CD14-positive monocyte (primary cell): ENCODE results near the gene GTF2F2. TPM values are rescaled to one million over a fixed set of nuclear protein-coding genes. Genes with fewer than 3 reads are reported as not detected.

Experiments
- DNase-seq, 3 donors: peaks; one replicate each; pipeline ENCODE4 v3.0.0-alpha.2; 2011 to 2022
- H2AFZ ChIP-seq: 2 replicates; pipeline ENCODE4 v1.6.0; 2012; ENCODE audit warnings: mild to moderate bottlenecking, low read depth, low read length, inconsistent platforms; ENCODE audit not compliant: insufficient read depth, poor library complexity, severe bottlenecking
- H3K27ac ChIP-seq, 2 donors: 1 replicate in 1 of 2; 2 replicates in 1 of 2; pipeline ENCODE4 v1.5.1; 2012 to 2013; ENCODE audit warnings: low read length in 2 of 2, control low read depth in 1 of 2, inconsistent platforms in 1 of 2, low read depth in 1 of 2, mild to moderate bottlenecking in 1 of 2
- H3K27me3 ChIP-seq, 2 donors: one replicate each; pipeline versions ENCODE4 v1.6.0 to v1.6.1; 2011 to 2013; ENCODE audit warnings: low read length in 2 of 2; ENCODE audit not compliant: control insufficient read depth in 2 of 2, insufficient read depth in 2 of 2
- H3K36me3 ChIP-seq, 2 donors: replicated peaks in 1 of 2; 1 replicate in 1 of 2; 2 replicates in 1 of 2; pipeline versions ENCODE4 v1.5.1 to v1.6.1; 2012 to 2013; ENCODE audit warnings: low read length in 2 of 2, control low read depth in 1 of 2, inconsistent platforms in 1 of 2, mild to moderate bottlenecking in 1 of 2; ENCODE audit not compliant: insufficient read depth in 2 of 2, control insufficient read depth in 1 of 2
- H3K4me1 ChIP-seq, 2 donors: 1 replicate in 1 of 2; 2 replicates in 1 of 2; pipeline versions ENCODE4 v1.5.1 to v1.6.1; 2012 to 2013; ENCODE audit warnings: low read length in 2 of 2, control low read depth in 1 of 2, inconsistent platforms in 1 of 2, mild to moderate bottlenecking in 1 of 2, moderate library complexity in 1 of 2; ENCODE audit not compliant: insufficient read depth in 2 of 2, control insufficient read depth in 1 of 2
- H3K4me2 ChIP-seq: replicated peaks from 2 replicates; pipeline ENCODE3; 2012; ENCODE audit warnings: low read length, moderate library complexity, mild to moderate bottlenecking; ENCODE audit not compliant: poor library complexity, severe bottlenecking; ENCODE audit errors: extremely low read depth
- H3K4me3 ChIP-seq, 3 experiments: fragments of 200-600 bp in 1 of 3; sonication (generic) in 1 of 3; replicated peaks in 1 of 3; 1 replicate in 2 of 3; 2 replicates in 1 of 3; pipeline ENCODE4 v1.5.1; 2011 to 2013; ENCODE audit warnings: low read length in 3 of 3, mild to moderate bottlenecking in 3 of 3, control low read depth in 2 of 3, low read depth in 2 of 3, inconsistent platforms in 1 of 3, moderate library complexity in 1 of 3
- H3K79me2 ChIP-seq: 2 replicates; pipeline ENCODE4 v1.6.0; 2012; ENCODE audit warnings: mild to moderate bottlenecking, control low read depth, inconsistent platforms, low read length, moderate library complexity; ENCODE audit not compliant: insufficient read depth
- H3K9ac ChIP-seq: 2 replicates; pipeline ENCODE4 v1.6.0; 2017; ENCODE audit warnings: low read length, mild to moderate bottlenecking; ENCODE audit not compliant: insufficient read depth, poor library complexity, severe bottlenecking
- H3K9me3 ChIP-seq, 2 donors: replicated peaks in 1 of 2; 1 replicate in 1 of 2; 2 replicates in 1 of 2; pipeline versions ENCODE4 v1.5.1 to v1.6.1; 2012 to 2013; ENCODE audit warnings: low read length in 2 of 2, control low read depth in 1 of 2; ENCODE audit not compliant: control insufficient read depth in 1 of 2, insufficient read depth in 1 of 2
- H4K20me1 ChIP-seq: 2 replicates; pipeline ENCODE4 v1.6.0; 2012; ENCODE audit warnings: mild to moderate bottlenecking, low read length, control low read depth, moderate library complexity; ENCODE audit not compliant: insufficient read depth
- H3K27ac Mint-ChIP-seq, 7 donors: one replicate each; pipeline ENCODE4 v1.8.0; 2020; ENCODE audit warnings: mild to moderate bottlenecking in 7 of 7, mixed read lengths in 7 of 7, moderate library complexity in 6 of 7, inconsistent platforms in 2 of 7
- H3K27me3 Mint-ChIP-seq, 3 donors: one replicate each; pipeline ENCODE4 v1.8.0; 2021 to 2022; ENCODE audit warnings: low read depth in 3 of 3, mild to moderate bottlenecking in 3 of 3, mixed read lengths in 3 of 3, moderate library complexity in 3 of 3, inconsistent platforms in 1 of 3
- H3K36me3 Mint-ChIP-seq, 2 donors: one replicate each; pipeline ENCODE4 v1.8.0; 2020; ENCODE audit warnings: mixed read lengths in 2 of 2, inconsistent platforms in 1 of 2, mild to moderate bottlenecking in 1 of 2
- H3K4me1 Mint-ChIP-seq: one replicate; pipeline ENCODE4 v1.8.0; 2020; ENCODE audit warnings: mild to moderate bottlenecking, mixed read lengths
- H3K4me3 Mint-ChIP-seq, 2 donors: one replicate each; pipeline ENCODE4 v1.8.0; 2020; ENCODE audit warnings: mild to moderate bottlenecking in 2 of 2, mixed read lengths in 2 of 2, moderate library complexity in 1 of 2
- H3K9me3 Mint-ChIP-seq, 7 donors: one replicate each; pipeline ENCODE4 v1.8.0; 2020 to 2022; ENCODE audit warnings: mixed read lengths in 7 of 7, mild to moderate bottlenecking in 6 of 7, moderate library complexity in 6 of 7, inconsistent platforms in 2 of 7
- CTCF ChIP-seq: fragments of 200-600 bp; IDR thresholded peaks from one replicate; pipeline ENCODE4 v1.8.0; 2022; ENCODE audit warnings: antibody characterized with exemption, mild to moderate bottlenecking
- whole genome bisulfite sequencing: methylation state at CpG from one replicate; pipeline ENCODE4 v1.1.5; 2013; ENCODE audit warnings: missing lambda C conversion rate; ENCODE audit not compliant: insufficient coverage; 5-methylcytosine and 5-hydroxymethylcytosine counted together
- intact Hi-C, 2 donors: fragments of 100-400 bp; cut with micrococcal nuclease; formaldehyde crosslinking; loops; one replicate each; pipeline versions ENCODE4 v1.15.0 to v1.15.1; 2023
- polyA plus RNA-seq, 3 donors: library from polyadenylated mRNA; depleted of rRNA in 1 of 3; unstranded in 2 of 3; stranded (reverse) in 1 of 3; fragments of 300-500 nt in 2 of 3; fragments of >200 nt in 1 of 3; fragmentation: Illumina TruSeq in 2 of 3; gene quantifications; 1 replicate in 2 of 3; 2 replicates in 1 of 3; pipeline ENCODE4 v1.2.3, GENCODE V29; 2012 to 2021

GTF2F2 gene
- polyA plus RNA-seq, 3 donors, result 8.1 to 10.4 (median 8.5) TPM

DNA sequence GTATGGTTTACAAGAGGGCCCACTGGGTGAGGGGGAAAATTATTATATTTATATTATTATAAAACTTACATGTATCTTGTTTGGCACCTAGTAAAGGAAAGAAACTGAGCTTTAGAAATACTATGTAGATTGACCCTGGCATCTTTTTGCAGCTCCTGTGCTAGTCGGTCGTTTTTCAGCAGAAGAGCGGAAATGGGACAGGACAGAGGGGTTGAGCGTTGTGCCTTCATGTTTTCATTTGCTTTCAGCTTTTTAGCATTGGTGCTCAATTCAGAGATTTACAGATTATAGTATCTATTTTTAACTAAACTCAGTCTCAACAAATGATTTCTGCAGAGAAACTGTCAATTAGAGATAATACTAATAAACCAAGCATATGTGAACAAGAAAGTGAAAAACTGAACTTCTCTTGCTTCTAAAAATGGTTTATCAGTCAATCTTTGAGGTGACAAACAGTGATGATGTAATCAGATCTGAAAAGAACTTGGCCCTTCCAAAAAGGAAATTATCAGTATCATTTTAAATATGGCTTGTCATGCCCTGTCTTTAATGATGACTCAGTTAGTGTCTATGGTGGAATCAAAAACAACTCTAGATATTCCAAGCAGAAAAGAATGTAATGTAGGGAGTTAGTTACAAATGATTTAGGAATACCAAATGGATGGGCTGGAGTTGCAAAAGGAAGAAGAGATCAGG lies 137.5 kb downstream of the GTF2F2 start:
- peaks cover 14% of the 10 kb centered on the region for H3K4me1 Mint-ChIP-seq
- H3K9me3 ChIP-seq, result no peaks in the 10 kb centered on the region
- no peak overlapping the region for H3K4me2 ChIP-seq
- no peaks in the 10 kb centered on the region for H3K79me2 ChIP-seq
- H3K27me3 Mint-ChIP-seq, result no peaks in the 10 kb centered on the region
- peaks cover 18 to 23% of the 10 kb centered on the region in 2 donors for H3K36me3 Mint-ChIP-seq
- no peaks in the 10 kb centered on the region for H4K20me1 ChIP-seq
- H2AFZ ChIP-seq, result no peak overlapping the region
- no peak overlapping the region for H3K4me3 ChIP-seq
- H3K27ac ChIP-seq, result no peak overlapping the region
- H3K4me3 Mint-ChIP-seq, result no peak overlapping the region
- no peak for TF ChIP-seq CTCF
- H3K4me1 ChIP-seq, result peaks cover 0 to 7% of the 10 kb centered on the region in 2 donors
- H3K36me3 ChIP-seq, result peaks cover 6 to 19% of the 10 kb centered on the region in 2 donors
- H3K27ac Mint-ChIP-seq, result no peak overlapping the region
- WGBS, result no CpG with 5 or more reads among the region's 4 CpGs
- no peak overlapping the region for H3K9ac ChIP-seq
- DNase-seq, result no peak
- intact Hi-C loops, result no loop called here
- peaks cover 0 to 5% (median 3%) of the 10 kb centered on the region in 7 donors for H3K9me3 Mint-ChIP-seq
- H3K27me3 ChIP-seq, result no peaks in the 10 kb centered on the region

DNA sequence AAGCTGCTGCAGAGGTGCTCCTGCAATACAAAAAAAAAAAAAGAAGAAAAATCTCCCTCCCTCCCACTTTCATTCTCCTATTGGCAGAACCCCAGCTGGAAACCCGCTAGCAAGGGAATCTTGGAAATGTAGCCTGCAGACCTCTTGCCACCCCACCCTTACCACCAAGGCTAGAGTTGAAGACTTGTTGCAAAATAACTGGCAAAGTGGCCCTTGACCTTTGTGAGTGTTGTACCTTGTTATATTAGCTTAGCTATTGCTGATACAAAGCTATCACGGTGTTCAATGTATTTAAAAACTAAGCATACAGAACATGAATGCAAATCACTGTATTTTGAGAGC lies 138.0 kb downstream of the GTF2F2 start:
- TF ChIP-seq CTCF, result no peak
- intact Hi-C loops, result no loop called here
- Mint-ChIP-seq H3K27me3 (no peaks in the 10 kb centered on the region), H3K4me1 (peaks cover 14% of the 10 kb centered on the region), H3K4me3 (no peak overlapping the region), H3K27ac (no peak overlapping the region), H3K36me3 (peaks cover 15 to 20% of the 10 kb centered on the region in 2 donors), H3K9me3 (peaks cover 0 to 5% (median 3%) of the 10 kb centered on the region in 7 donors)
- peaks cover 0 to 5% of the 10 kb centered on the region in 2 donors for H3K4me1 ChIP-seq
- H3K27me3 ChIP-seq, result no peaks in the 10 kb centered on the region
- H3K79me2 ChIP-seq, result no peaks in the 10 kb centered on the region
- H3K9me3 ChIP-seq, result no peaks in the 10 kb centered on the region
- H3K9ac ChIP-seq, result no peak overlapping the region
- no peak overlapping the region for H2AFZ ChIP-seq
- WGBS, result no CpG with 5 or more reads among the region's 2 CpGs
- no peak overlapping the region for H3K4me2 ChIP-seq
- DNase-seq, result no peak
- H3K4me3 ChIP-seq, result no peak overlapping the region
- H4K20me1 ChIP-seq, result no peaks in the 10 kb centered on the region
- H3K27ac ChIP-seq, result no peak overlapping the region
- peaks cover 4 to 18% of the 10 kb centered on the region in 2 donors for H3K36me3 ChIP-seq
